Measurements from ENCODE around the gene SLC22A3. TPM values are rescaled to one million over a fixed set of nuclear protein-coding genes. Genes with fewer than 3 reads are reported as not detected.

Gene SLC22A3
- total RNA-seq, 2 donors from 2014 or later = 91.5 to 144 TPM

DNA sequence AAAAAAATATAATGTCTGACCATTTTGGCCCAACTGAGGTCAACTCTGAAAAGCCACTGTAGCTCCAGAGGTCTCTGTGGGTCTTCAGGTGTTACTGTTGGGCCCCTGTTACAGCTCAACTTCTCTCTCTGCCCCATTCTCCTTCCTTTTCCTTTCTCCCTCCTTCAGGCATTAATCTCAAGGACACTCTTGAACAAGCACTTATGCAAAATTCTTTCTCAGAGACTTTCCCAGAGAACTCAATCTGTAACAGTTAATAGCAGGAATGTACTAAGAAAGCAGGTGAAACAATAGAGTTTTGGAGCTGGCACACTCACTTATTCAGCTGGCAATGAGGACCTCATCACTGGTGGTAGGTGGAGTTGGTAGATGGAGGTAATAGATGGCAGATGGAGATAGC lies 31.9 kb upstream of the SLC22A3 start:
- ATAC-seq (ENCODE audit: insufficient number of reproducible peaks, low FRiP score, low read depth) = no peak
- H3K4me1 ChIP-seq (ENCODE audit: control insufficient read depth in 1 of 2, low read depth in 2 of 2) = no peaks in the 10 kb centered on the region
- DNase-seq (ENCODE audit: low spot score) = no peak
- H3K9me3 ChIP-seq = peaks cover 11% of the 10 kb centered on the region
- no peak overlapping the region for H3K4me3 ChIP-seq
- TF ChIP-seq, protein P1, sequence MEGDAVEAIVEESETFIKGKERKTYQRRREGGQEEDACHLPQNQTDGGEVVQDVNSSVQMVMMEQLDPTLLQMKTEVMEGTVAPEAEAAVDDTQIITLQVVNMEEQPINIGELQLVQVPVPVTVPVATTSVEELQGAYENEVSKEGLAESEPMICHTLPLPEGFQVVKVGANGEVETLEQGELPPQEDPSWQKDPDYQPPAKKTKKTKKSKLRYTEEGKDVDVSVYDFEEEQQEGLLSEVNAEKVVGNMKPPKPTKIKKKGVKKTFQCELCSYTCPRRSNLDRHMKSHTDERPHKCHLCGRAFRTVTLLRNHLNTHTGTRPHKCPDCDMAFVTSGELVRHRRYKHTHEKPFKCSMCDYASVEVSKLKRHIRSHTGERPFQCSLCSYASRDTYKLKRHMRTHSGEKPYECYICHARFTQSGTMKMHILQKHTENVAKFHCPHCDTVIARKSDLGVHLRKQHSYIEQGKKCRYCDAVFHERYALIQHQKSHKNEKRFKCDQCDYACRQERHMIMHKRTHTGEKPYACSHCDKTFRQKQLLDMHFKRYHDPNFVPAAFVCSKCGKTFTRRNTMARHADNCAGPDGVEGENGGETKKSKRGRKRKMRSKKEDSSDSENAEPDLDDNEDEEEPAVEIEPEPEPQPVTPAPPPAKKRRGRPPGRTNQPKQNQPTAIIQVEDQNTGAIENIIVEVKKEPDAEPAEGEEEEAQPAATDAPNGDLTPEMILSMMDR (IDR thresholded peaks at IDR 0.05) = no peak
- no peaks in the 10 kb centered on the region for H3K27me3 ChIP-seq (replicated peaks; ENCODE audit: insufficient read depth)
- H3K27ac ChIP-seq = no peak overlapping the region
- H3K36me3 ChIP-seq = no peaks in the 10 kb centered on the region

DNA sequence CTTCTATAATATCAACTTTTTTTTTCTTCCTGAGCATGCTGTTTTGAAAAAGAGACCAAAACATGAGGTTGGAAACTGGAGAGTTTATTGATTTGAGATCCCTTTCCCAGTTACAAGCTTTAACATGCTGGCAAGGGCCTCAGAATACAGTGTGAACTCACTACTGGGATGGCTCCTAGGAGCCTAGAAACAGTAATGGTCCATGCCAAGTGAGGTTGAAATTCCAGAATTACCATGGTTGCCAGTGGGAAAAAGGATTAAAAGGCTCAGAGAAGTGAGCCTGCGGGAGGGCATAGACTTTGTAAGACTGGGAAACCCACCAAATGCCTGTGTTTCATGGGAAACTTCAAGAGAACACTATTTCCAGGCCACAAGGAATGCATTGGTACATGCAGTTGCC lies 28.9 kb upstream of the SLC22A3 start:
- Histone ChIP-seq H3K4me3 (no peak overlapping the region), H3K36me3 (no peaks in the 10 kb centered on the region), H3K27ac (no peak overlapping the region), H3K9me3 (no peaks in the 10 kb centered on the region), H3K4me1 (ENCODE audit: control insufficient read depth in 1 of 2, low read depth in 2 of 2) (peaks cover 0 to 11% of the 10 kb centered on the region in 2 donors), H3K27me3 (replicated peaks; ENCODE audit: insufficient read depth) (no peaks in the 10 kb centered on the region)
- TF ChIP-seq, protein P1 (IDR thresholded peaks at IDR 0.05) = no peak
- ATAC-seq (ENCODE audit: insufficient number of reproducible peaks, low FRiP score, low read depth) (no peak), DNase-seq (ENCODE audit: low spot score) (no peak)

DNA sequence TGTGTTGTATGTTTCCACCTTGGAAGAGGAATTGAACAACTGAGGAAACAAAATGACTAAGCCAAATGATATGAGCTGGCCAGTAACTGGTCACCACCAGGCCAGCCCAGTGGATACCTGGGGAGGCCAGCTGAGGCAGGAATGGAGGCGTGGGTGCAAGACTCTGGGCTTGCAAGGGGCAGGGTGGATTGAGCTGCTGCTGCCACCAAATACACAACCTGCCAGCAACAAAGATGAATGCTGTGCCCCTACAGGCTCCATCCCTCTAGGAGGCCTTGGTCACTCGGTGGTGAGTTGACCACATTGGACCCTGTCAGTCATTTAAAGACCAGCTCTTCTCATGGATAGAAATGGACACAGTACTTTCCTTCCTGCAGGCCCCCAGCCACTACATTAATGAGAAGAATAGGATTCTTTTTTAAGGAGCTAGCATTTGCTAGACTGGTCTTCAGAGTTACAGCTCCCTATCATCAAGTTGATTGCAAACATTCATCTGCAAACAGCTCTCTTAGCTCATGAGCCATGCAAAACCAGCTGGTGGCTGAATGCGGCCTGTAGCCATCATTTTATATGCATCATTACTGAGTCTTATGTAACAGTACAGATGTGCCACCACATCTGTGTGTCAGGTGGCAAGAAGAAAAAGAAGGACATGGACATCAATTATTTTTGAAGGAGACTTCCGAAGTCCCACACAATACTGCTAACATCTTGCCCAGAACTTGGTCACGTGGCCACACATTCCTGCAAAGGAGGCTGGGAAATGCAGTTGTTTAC lies 26.3 kb upstream of the SLC22A3 start:
- H3K36me3 ChIP-seq = no peaks in the 10 kb centered on the region
- DNase-seq (ENCODE audit: low spot score) (no peak), ATAC-seq (ENCODE audit: insufficient number of reproducible peaks, low FRiP score, low read depth) (no peak)
- H3K4me3 ChIP-seq = no peak overlapping the region
- no peaks in the 10 kb centered on the region for H3K9me3 ChIP-seq
- peaks cover 0 to 11% of the 10 kb centered on the region in 2 donors for H3K4me1 ChIP-seq (ENCODE audit: control insufficient read depth in 1 of 2, low read depth in 2 of 2)
- TF ChIP-seq, protein P1 (IDR thresholded peaks at IDR 0.05) = no peak
- no peak overlapping the region for H3K27ac ChIP-seq
- H3K27me3 ChIP-seq (replicated peaks; ENCODE audit: insufficient read depth) = no peaks in the 10 kb centered on the region

DNA sequence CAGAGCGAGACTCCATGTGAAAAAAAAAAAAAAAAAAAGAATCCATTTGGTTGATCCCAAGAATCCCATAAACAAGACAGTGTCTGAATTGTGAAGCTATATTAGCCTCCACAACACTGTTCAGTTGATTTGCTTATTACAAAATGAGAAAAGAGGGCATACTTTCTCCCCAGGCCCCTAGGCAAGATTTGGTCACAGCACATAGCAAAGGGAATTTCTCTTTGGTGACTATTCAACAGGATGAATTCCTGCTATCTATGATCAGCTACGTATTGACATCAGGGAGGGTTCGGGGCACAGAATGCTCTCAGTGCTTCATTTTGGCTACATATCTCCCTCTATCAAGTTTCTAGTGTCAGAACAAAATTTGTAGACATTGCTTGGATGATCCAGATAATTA lies 20.2 kb upstream of the SLC22A3 start:
- TF ChIP-seq, protein P1 (IDR thresholded peaks at IDR 0.05) = no peak
- Histone ChIP-seq H3K4me1 (ENCODE audit: control insufficient read depth in 1 of 2, low read depth in 2 of 2) (peaks cover 21 to 52% of the 10 kb centered on the region in 2 donors), H3K4me3 (no peak overlapping the region), H3K27me3 (replicated peaks; ENCODE audit: insufficient read depth) (no peaks in the 10 kb centered on the region), H3K27ac (peak overlapping the region; percentile 86 to 88), H3K36me3 (no peaks in the 10 kb centered on the region), H3K9me3 (no peaks in the 10 kb centered on the region)
- DNase-seq (ENCODE audit: low spot score) = no peak
- no peak for ATAC-seq (ENCODE audit: insufficient number of reproducible peaks, low FRiP score, low read depth)

DNA sequence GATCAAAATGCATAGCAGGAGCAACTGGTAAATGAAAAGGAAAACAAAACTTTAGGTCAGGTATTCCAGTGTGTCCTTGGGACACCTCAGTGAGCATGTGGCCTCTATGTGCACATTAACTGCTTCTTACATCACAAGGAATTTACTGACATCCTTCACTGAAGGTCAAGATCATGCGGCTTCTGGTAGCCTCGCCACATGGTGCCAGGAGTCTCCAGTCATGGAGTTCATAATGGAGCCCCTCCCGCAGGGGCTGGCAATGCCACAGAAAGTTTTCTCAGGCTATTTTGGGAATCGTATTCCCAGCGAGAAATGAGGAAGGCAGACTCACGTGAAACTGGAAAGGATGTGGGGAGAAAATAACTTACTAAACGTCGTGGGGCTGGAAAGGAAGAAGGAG lies 19.7 kb upstream of the SLC22A3 start:
- ATAC-seq (ENCODE audit: insufficient number of reproducible peaks, low FRiP score, low read depth) = peak; percentile 47
- H3K36me3 ChIP-seq = no peaks in the 10 kb centered on the region
- H3K27ac ChIP-seq = peak overlapping the region; percentile 86 to 88
- TF ChIP-seq, protein P1 (IDR thresholded peaks at IDR 0.05) = no peak
- H3K4me3 ChIP-seq = peak overlapping the region; percentile 13
- no peaks in the 10 kb centered on the region for H3K9me3 ChIP-seq
- H3K4me1 ChIP-seq (ENCODE audit: control insufficient read depth in 1 of 2, low read depth in 2 of 2) = peaks cover 21 to 49% of the 10 kb centered on the region in 2 donors
- DNase-seq (ENCODE audit: low spot score) = peak; percentile 52
- no peaks in the 10 kb centered on the region for H3K27me3 ChIP-seq (replicated peaks; ENCODE audit: insufficient read depth)

Data from thoracic aorta (tissue), 2 donors.